Thymus (tissue), 11 donors: Measurements from ENCODE around the gene CLDN7. TPM values are rescaled to one million over a fixed set of nuclear protein-coding genes. Genes with fewer than 3 reads are reported as not detected.

Experiments used
- DNase-seq, 9 donors: peaks; one replicate each; pipeline ENCODE4 v3.0.0-alpha.2; 2013; ENCODE audit warnings: low spot score in 9 of 9, low read depth in 6 of 9, missing footprints in 1 of 9
- H3K27ac ChIP-seq, 2 donors: one replicate each; pipeline ENCODE4 v1.5.1; 2013; ENCODE audit warnings: control low read depth in 1 of 2, low read depth in 1 of 2, low read length in 1 of 2, mild to moderate bottlenecking in 1 of 2, moderate library complexity in 1 of 2
- H3K27me3 ChIP-seq, 2 donors: one replicate each; pipeline ENCODE4 v1.5.1; 2013; ENCODE audit warnings: low read length in 1 of 2; ENCODE audit not compliant: control insufficient read depth in 2 of 2, insufficient read depth in 1 of 2
- H3K36me3 ChIP-seq, 2 donors: one replicate each; pipeline ENCODE4 v1.5.1; 2013; ENCODE audit warnings: low read length in 1 of 2, mild to moderate bottlenecking in 1 of 2, moderate library complexity in 1 of 2; ENCODE audit not compliant: control insufficient read depth in 2 of 2, insufficient read depth in 2 of 2
- H3K4me1 ChIP-seq, 2 donors: one replicate each; pipeline ENCODE4 v1.5.1; 2013; ENCODE audit warnings: low read length in 2 of 2; ENCODE audit not compliant: control insufficient read depth in 2 of 2, insufficient read depth in 2 of 2
- H3K4me3 ChIP-seq, 2 donors: one replicate each; pipeline ENCODE4 v1.5.1; 2013; ENCODE audit warnings: low read length in 2 of 2, control low read depth in 1 of 2, mild to moderate bottlenecking in 1 of 2
- H3K9me3 ChIP-seq, 2 donors: one replicate each; pipeline ENCODE4 v1.5.1; 2013; ENCODE audit warnings: low read length in 1 of 2, mild to moderate bottlenecking in 1 of 2; ENCODE audit not compliant: control insufficient read depth in 2 of 2, insufficient read depth in 1 of 2
- WGBS: extraction: QIAGEN DNeasy Blood & Tissue Kit; methylation state at CpG from one replicate; pipeline ENCODE4 v1.1.7; 2013; 5-methylcytosine and 5-hydroxymethylcytosine counted together
- polyA plus RNA-seq: library from polyadenylated mRNA; stranded (reverse); fragments of 200-250 nt; gene quantifications from one replicate; pipeline ENCODE4 v1.2.3, GENCODE V29; 2013
- total RNA-seq: library from RNA; stranded (reverse); fragments of 120-200 nt; gene quantifications from one replicate; pipeline ENCODE4 v1.2.4, GENCODE V29; 2013
- donor health status: healthy.

Gene CLDN7
- total and polyA plus RNA-seq, 2 donors: 6.3 to 34.9 TPM

GRCh38 chr17:7226721-7227710, 35.3 kb downstream of the CLDN7 start:
- Histone ChIP-seq H3K27ac (peak overlapping the region in 1 of 2 donors; percentile 25), H3K4me3 (no peak overlapping the region), H3K36me3 (peaks cover 86 to 87% of the 10 kb centered on the region in 2 donors), H3K9me3 (no peaks in the 10 kb centered on the region), H3K27me3 (no peaks in the 10 kb centered on the region), H3K4me1 (peaks cover 1 to 3% of the 10 kb centered on the region in 2 donors)
- DNase-seq: no peak
- WGBS: 98% methylated on average over 31 of the region's 31 CpGs

- H3K4me3 ChIP-seq: no peak overlapping the region
- no peaks in the 10 kb centered on the region for H3K9me3 ChIP-seq
- H3K27ac ChIP-seq: no peak overlapping the region
- DNase-seq: no peak
- WGBS: 94% methylated on average over 21 of the region's 21 CpGs
- peaks cover 89 to 91% of the 10 kb centered on the region in 2 donors for H3K36me3 ChIP-seq
- peaks cover 2 to 9% of the 10 kb centered on the region in 2 donors for H3K4me1 ChIP-seq
- no peaks in the 10 kb centered on the region for H3K27me3 ChIP-seq
Observed at GRCh38 chr17:7225711-7226331, 36.5 kb downstream of the CLDN7 start.

GRCh38 chr17:7224661-7225111, 37.6 kb downstream of the CLDN7 start:
- Histone ChIP-seq H3K4me3 (no peak overlapping the region), H3K27ac (no peak overlapping the region), H3K36me3 (peaks cover 79 to 80% of the 10 kb centered on the region in 2 donors), H3K9me3 (no peaks in the 10 kb centered on the region), H3K27me3 (no peaks in the 10 kb centered on the region), H3K4me1 (peaks cover 8 to 15% of the 10 kb centered on the region in 2 donors)
- DNase-seq: no peak
- WGBS: 93% methylated on average over 15 of the region's 15 CpGs

GRCh38 chr17:7224110-7224509, 38.2 kb downstream of the CLDN7 start:
- WGBS: 96% methylated on average over 10 of the region's 10 CpGs
- DNase-seq: no peak
- Histone ChIP-seq H3K9me3 (no peaks in the 10 kb centered on the region), H3K27ac (no peak overlapping the region), H3K4me3 (no peak overlapping the region), H3K36me3 (peaks cover 74% of the 10 kb centered on the region in 2 donors), H3K4me1 (peaks cover 12 to 21% of the 10 kb centered on the region in 2 donors), H3K27me3 (no peaks in the 10 kb centered on the region)

- 98% methylated on average over 4 of the region's 4 CpGs for WGBS
- Histone ChIP-seq H3K27ac (no peak overlapping the region), H3K4me3 (no peak overlapping the region), H3K9me3 (peaks cover 0 to under 1% of the 10 kb centered on the region in 2 donors), H3K36me3 (peaks cover 66 to 68% of the 10 kb centered on the region in 2 donors), H3K27me3 (no peaks in the 10 kb centered on the region), H3K4me1 (peaks cover 19 to 28% of the 10 kb centered on the region in 2 donors)
- no peak for DNase-seq
Observed at GRCh38 chr17:7223375-7223774, 38.9 kb downstream of the CLDN7 start.

- no peaks in the 10 kb centered on the region for H3K27me3 ChIP-seq
- peaks cover 23 to 32% of the 10 kb centered on the region in 2 donors for H3K4me1 ChIP-seq
- H3K4me3 ChIP-seq: no peak overlapping the region
- peaks cover 0 to 3% of the 10 kb centered on the region in 2 donors for H3K9me3 ChIP-seq
- no peak for DNase-seq
- no peak overlapping the region for H3K27ac ChIP-seq
- 95% methylated on average over 7 of the region's 7 CpGs for WGBS
- H3K36me3 ChIP-seq: peaks cover 62 to 64% of the 10 kb centered on the region in 2 donors
Observed at GRCh38 chr17:7222972-7223292, 39.3 kb downstream of the CLDN7 start.

- Histone ChIP-seq H3K27me3 (no peaks in the 10 kb centered on the region), H3K4me3 (no peak overlapping the region), H3K4me1 (peaks cover 27 to 37% of the 10 kb centered on the region in 2 donors), H3K27ac (peak overlapping the region in 1 of 2 donors; percentile 9), H3K9me3 (peaks cover 0 to 3% of the 10 kb centered on the region in 2 donors), H3K36me3 (peaks cover 56 to 58% of the 10 kb centered on the region in 2 donors)
- DNase-seq: no peak
- WGBS: 97% methylated on average over 15 of the region's 15 CpGs
Observed at GRCh38 chr17:7222093-7222971, 39.9 kb downstream of the CLDN7 start.

GRCh38 chr17:7221278-7222092, 40.8 kb downstream of the CLDN7 start:
- H3K9me3 ChIP-seq: peaks cover 0 to 3% of the 10 kb centered on the region in 2 donors
- H3K4me1 ChIP-seq: peaks cover 32 to 43% of the 10 kb centered on the region in 2 donors
- peak overlapping the region in 1 of 2 donors; percentile 3 for H3K27ac ChIP-seq
- no peak for DNase-seq
- H3K4me3 ChIP-seq: no peak overlapping the region
- peaks cover 47 to 50% of the 10 kb centered on the region in 2 donors for H3K36me3 ChIP-seq
- no peaks in the 10 kb centered on the region for H3K27me3 ChIP-seq
- WGBS: 87% methylated on average over 10 of the region's 10 CpGs
